GM04503 (cell line): ENCODE measurements around the gene GALNT10.

ENCODE experiments used
- DNase-seq: peaks from one replicate; pipeline ENCODE4 v3.0.0-alpha.2; 2012; ENCODE audit warnings: low read depth

GALNT10 gene

DNA sequence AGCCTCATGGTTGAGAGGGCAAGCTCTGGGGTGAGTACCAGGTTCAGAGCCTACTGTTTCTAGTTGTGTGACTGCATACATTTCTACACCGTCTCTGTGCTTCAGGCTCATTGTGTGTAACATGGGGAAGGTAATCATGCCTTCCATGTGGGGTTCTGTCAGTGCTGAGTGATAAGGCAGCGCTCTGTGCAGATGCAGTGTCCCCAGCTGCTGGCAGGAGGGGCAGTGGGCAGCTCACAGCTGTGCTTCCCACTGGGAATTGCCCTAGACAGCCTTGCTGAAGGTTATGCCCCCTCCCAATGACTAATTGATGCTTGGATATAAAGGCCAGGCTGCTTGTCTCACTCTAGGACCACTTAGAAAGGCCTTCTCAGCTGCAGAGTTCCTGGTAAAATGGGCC, 133.5 kb downstream of the GALNT10 start:
- no peak for DNase-seq

DNA sequence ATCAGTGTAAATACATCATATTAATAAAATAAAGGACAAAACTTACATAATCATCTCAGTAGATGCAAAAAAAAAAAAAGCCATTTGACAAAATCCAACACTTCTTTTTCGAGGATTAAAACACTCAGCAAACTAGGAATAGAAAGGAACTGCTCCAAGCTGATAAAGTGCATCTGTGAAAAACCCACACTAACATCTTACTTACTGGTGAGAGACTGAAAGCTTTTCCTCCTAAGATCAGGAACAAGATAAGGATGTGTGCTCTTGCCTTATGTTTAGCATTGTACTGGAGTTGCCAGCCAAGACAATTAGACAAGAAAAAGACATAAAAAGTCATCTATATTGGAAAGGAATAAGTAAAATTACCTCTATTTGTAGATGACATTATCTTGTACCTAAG, 135.0 kb downstream of the GALNT10 start:
- no peak for DNase-seq

- DNase-seq: no peak
Observed at GRCh38 chr5:154329062-154329461, 138.5 kb downstream of the GALNT10 start.

- no peak for DNase-seq
Observed at GRCh38 chr5:154329519-154330040, 139.0 kb downstream of the GALNT10 start.

GRCh38 chr5:154330097-154330667, 139.6 kb downstream of the GALNT10 start:
- DNase-seq: no peak

- DNase-seq: no peak
Observed at GRCh38 chr5:154331232-154331631, 140.7 kb downstream of the GALNT10 start.

DNA sequence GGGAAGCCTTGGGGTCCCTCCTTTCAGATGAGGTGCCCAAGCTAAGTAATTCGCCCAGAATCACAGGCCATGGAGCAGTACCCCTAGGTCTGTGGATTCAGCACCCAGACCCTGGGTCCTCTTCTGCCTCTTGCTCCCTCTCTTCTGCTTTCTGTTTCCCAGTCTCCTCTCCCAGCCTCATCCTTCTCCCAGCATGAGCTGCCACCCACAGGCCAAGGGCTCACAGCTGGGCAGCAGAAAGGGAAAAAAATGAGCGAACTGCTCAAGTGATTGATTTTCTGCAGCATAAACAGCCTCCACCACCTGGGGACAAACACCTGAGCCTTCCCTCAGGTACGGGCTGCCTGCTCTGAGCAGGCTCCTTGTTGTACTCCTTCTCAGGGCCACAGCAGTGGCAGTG, 141.4 kb downstream of the GALNT10 start:
- DNase-seq: no peak

DNA sequence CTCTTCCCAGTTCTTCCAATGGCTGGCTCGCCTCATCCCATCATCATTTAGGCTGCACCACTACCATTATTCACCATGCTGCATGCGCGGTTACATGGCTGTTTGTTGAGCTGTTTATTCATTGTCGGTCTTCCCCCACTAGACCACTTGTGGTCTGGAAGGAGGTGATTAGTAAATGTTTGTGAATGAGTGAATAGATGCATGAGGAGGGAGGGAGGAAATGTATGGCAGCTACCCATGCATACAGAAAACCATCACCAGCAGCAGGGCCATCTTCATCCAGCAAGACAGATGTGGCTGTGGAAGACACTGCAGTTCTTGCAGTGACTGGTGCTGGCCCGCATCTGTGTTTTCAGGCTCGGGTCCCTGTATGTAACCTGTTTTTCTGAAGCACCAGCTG, 141.9 kb downstream of the GALNT10 start:
- DNase-seq: no peak

- DNase-seq: no peak
Observed at GRCh38 chr5:154333016-154333415, 142.5 kb downstream of the GALNT10 start.

GRCh38 chr5:154334406-154335064, 144.0 kb downstream of the GALNT10 start:
- DNase-seq: no peak

DNA sequence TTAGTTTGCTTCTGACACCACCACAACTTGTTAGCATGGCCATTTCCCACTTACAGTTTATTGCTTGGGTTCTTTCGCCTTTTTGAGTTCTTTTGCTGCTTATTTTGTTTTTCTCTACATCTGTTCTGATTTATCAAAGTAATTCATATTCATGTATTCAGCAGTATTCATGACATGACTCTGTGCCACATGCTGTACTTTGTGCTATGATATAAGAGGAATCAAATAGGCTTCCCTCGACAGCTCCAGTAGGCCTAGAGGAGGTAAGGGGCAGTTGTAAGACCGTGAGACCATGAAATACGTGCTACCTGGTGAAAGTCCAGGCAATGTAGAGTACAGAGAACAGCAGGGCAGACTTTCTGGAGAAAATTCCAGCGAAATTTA, 144.5 kb downstream of the GALNT10 start:
- DNase-seq: no peak

GRCh38 chr5:154341620-154342019, 151.1 kb downstream of the GALNT10 start:
- DNase-seq: no peak

- no peak for DNase-seq
Observed at GRCh38 chr5:154342211-154342610, 151.7 kb downstream of the GALNT10 start.

DNA sequence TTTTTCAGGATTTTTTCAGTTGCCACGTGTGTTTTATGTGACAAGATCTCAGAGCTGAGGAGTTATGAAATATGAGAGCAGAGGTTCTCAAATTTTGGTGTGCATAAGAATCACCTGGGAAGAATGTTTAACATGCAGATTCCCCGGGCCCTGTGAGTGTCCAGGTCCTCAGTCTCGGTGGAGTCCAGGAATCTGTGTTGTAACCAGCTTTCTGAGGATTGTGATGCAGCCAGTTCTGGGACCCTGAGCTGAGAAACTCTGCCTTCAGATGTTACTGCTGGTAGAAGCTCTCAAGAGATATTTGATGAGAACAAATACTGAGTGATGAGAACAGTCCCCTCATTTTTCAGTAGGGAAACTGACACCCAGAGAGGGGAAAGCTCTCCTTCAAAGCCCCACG, 152.4 kb downstream of the GALNT10 start:
- DNase-seq: no peak

DNA sequence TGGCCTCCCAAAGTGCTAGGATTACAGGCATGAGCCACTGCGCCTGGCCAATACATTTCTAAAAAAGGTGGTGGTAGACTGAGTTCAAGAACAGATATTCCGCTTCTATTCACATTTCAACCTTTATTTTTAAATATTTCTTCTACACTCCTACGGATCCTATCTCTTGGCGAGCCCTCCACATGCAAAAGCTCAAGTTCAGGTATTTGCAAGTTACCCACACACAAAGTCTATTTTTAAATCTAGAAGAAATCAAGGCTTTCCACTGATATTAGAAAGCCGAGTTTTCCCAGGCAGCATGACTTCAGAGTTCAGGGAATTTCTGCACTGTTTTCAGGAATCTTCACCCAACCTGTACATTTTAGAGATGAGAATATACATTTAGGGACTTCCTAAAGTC, 153.9 kb downstream of the GALNT10 start:
- no peak for DNase-seq

- DNase-seq: no peak
Observed at GRCh38 chr5:154345255-154345952, 154.9 kb downstream of the GALNT10 start.

DNA sequence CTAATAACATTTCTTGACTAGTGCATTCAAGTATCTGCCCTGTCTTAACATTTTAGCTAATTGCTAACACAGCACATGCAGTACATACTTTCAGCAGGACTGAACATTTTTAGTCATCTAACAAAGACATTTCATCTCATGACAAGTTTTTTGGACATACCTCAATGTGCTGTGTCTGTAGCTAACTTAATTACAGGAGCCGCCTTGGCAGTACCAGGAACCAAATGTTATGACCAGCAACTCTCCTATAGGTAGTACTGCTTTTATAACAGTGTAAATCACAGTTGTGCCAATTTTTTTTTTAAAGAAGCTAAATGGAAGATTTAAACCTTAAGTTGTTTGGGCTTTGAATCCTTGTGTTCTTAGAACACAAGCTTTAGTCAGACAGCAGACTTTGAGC, 155.9 kb downstream of the GALNT10 start:
- DNase-seq: no peak

GRCh38 chr5:154349626-154350264, 159.2 kb downstream of the GALNT10 start:
- no peak for DNase-seq

DNA sequence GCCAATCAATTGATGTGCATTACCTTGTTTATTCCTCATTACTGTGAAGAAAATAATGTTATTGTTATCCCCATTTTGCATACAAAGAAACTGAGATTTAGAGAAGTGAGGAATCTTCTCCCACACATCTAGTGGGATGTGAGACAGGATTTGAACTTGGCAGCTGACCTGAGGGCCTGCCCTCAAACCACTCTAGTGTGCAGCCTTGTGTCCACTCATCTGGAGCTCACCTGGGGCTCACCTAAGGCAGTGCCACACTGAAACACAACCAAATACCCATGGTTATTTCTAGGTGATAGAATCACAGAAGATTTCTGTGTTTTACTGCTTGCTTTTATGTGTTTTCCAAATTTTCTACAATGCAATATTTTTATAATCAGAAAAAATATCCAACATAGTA, 160.6 kb downstream of the GALNT10 start:
- no peak for DNase-seq

- DNase-seq: no peak
Observed at GRCh38 chr5:154351566-154351965, 161.0 kb downstream of the GALNT10 start.

GRCh38 chr5:154352960-154353548, 162.5 kb downstream of the GALNT10 start:
- DNase-seq: no peak

- no peak for DNase-seq
Observed at GRCh38 chr5:154355129-154355611, 164.6 kb downstream of the GALNT10 start.
